ENCODE measurements around the gene DNAJC13.

Gene DNAJC13

GRCh38 chr3:132433121-132433520 is 15.8 kb downstream of the DNAJC13 start:
- H3K9ac ChIP-seq (ENCODE audit: low read depth in 1 of 2, low read length in 2 of 2) = no peak overlapping the region
- H3K9me3 ChIP-seq (ENCODE audit: control insufficient read depth in 1 of 2, low read length in 2 of 2) = no peaks in the 10 kb centered on the region
- H3K27me3 ChIP-seq (ENCODE audit: control insufficient read depth in 1 of 2, insufficient read depth in 2 of 2, low read length in 2 of 2) = no peaks in the 10 kb centered on the region
- H3K4me3 ChIP-seq (ENCODE audit: low read depth in 1 of 2, low read length in 2 of 2) = no peak overlapping the region
- H3K36me3 ChIP-seq (ENCODE audit: control insufficient read depth in 1 of 2, insufficient read depth in 2 of 2, low read length in 2 of 2) = no peaks in the 10 kb centered on the region
- no peak overlapping the region for H3K27ac ChIP-seq (ENCODE audit: low read depth, low read length)
- peaks cover 0 to 3% of the 10 kb centered on the region in 2 donors for H3K4me1 ChIP-seq (ENCODE audit: control insufficient read depth in 1 of 2, insufficient read depth in 2 of 2, low read length in 2 of 2)

- H3K9me3 ChIP-seq (ENCODE audit: control insufficient read depth in 1 of 2, low read length in 2 of 2) = no peaks in the 10 kb centered on the region
- peaks cover 5 to 6% of the 10 kb centered on the region in 2 donors for H3K36me3 ChIP-seq (ENCODE audit: control insufficient read depth in 1 of 2, insufficient read depth in 2 of 2, low read length in 2 of 2)
- H3K4me1 ChIP-seq (ENCODE audit: control insufficient read depth in 1 of 2, insufficient read depth in 2 of 2, low read length in 2 of 2) = peaks cover 0 to 3% of the 10 kb centered on the region in 2 donors
- H3K4me3 ChIP-seq (ENCODE audit: low read depth in 1 of 2, low read length in 2 of 2) = no peak overlapping the region
- no peaks in the 10 kb centered on the region for H3K27me3 ChIP-seq (ENCODE audit: control insufficient read depth in 1 of 2, insufficient read depth in 2 of 2, low read length in 2 of 2)
- H3K9ac ChIP-seq (ENCODE audit: low read depth in 1 of 2, low read length in 2 of 2) = no peak overlapping the region
- no peak overlapping the region for H3K27ac ChIP-seq (ENCODE audit: low read depth, low read length)
Observed at GRCh38 chr3:132435224-132435910, 18.1 kb downstream of the DNAJC13 start.

- Histone ChIP-seq H3K4me3 (ENCODE audit: low read depth in 1 of 2, low read length in 2 of 2) (no peak overlapping the region), H3K27ac (ENCODE audit: low read depth, low read length) (no peak overlapping the region), H3K4me1 (ENCODE audit: control insufficient read depth in 1 of 2, insufficient read depth in 2 of 2, low read length in 2 of 2) (peaks cover 0 to 3% of the 10 kb centered on the region in 2 donors), H3K27me3 (ENCODE audit: control insufficient read depth in 1 of 2, insufficient read depth in 2 of 2, low read length in 2 of 2) (no peaks in the 10 kb centered on the region), H3K9ac (ENCODE audit: low read depth in 1 of 2, low read length in 2 of 2) (no peak overlapping the region), H3K9me3 (ENCODE audit: control insufficient read depth in 1 of 2, low read length in 2 of 2) (no peaks in the 10 kb centered on the region), H3K36me3 (ENCODE audit: control insufficient read depth in 1 of 2, insufficient read depth in 2 of 2, low read length in 2 of 2) (peaks cover 5 to 6% of the 10 kb centered on the region in 2 donors)
Observed at GRCh38 chr3:132435911-132436425, 18.7 kb downstream of the DNAJC13 start.

- H3K4me3 ChIP-seq (ENCODE audit: low read depth in 1 of 2, low read length in 2 of 2) = no peak overlapping the region
- no peaks in the 10 kb centered on the region for H3K9me3 ChIP-seq (ENCODE audit: control insufficient read depth in 1 of 2, low read length in 2 of 2)
- no peaks in the 10 kb centered on the region for H3K27me3 ChIP-seq (ENCODE audit: control insufficient read depth in 1 of 2, insufficient read depth in 2 of 2, low read length in 2 of 2)
- H3K9ac ChIP-seq (ENCODE audit: low read depth in 1 of 2, low read length in 2 of 2) = no peak overlapping the region
- peaks cover 5 to 6% of the 10 kb centered on the region in 2 donors for H3K36me3 ChIP-seq (ENCODE audit: control insufficient read depth in 1 of 2, insufficient read depth in 2 of 2, low read length in 2 of 2)
- peaks cover 0 to 5% of the 10 kb centered on the region in 2 donors for H3K4me1 ChIP-seq (ENCODE audit: control insufficient read depth in 1 of 2, insufficient read depth in 2 of 2, low read length in 2 of 2)
- no peak overlapping the region for H3K27ac ChIP-seq (ENCODE audit: low read depth, low read length)
Observed at GRCh38 chr3:132443421-132443820, 26.1 kb downstream of the DNAJC13 start.

- Histone ChIP-seq H3K27me3 (ENCODE audit: control insufficient read depth in 1 of 2, insufficient read depth in 2 of 2, low read length in 2 of 2) (no peaks in the 10 kb centered on the region), H3K36me3 (ENCODE audit: control insufficient read depth in 1 of 2, insufficient read depth in 2 of 2, low read length in 2 of 2) (peaks cover 6 to 9% of the 10 kb centered on the region in 2 donors), H3K9me3 (ENCODE audit: control insufficient read depth in 1 of 2, low read length in 2 of 2) (no peaks in the 10 kb centered on the region), H3K9ac (ENCODE audit: low read depth in 1 of 2, low read length in 2 of 2) (no peak overlapping the region), H3K4me1 (ENCODE audit: control insufficient read depth in 1 of 2, insufficient read depth in 2 of 2, low read length in 2 of 2) (peaks cover 0 to 5% of the 10 kb centered on the region in 2 donors), H3K4me3 (ENCODE audit: low read depth in 1 of 2, low read length in 2 of 2) (no peak overlapping the region), H3K27ac (ENCODE audit: low read depth, low read length) (no peak overlapping the region)
Observed at GRCh38 chr3:132444383-132444782, 27.1 kb downstream of the DNAJC13 start.

- H3K9me3 ChIP-seq (ENCODE audit: control insufficient read depth in 1 of 2, low read length in 2 of 2) = no peaks in the 10 kb centered on the region
- H3K27me3 ChIP-seq (ENCODE audit: control insufficient read depth in 1 of 2, insufficient read depth in 2 of 2, low read length in 2 of 2) = no peaks in the 10 kb centered on the region
- H3K4me3 ChIP-seq (ENCODE audit: low read depth in 1 of 2, low read length in 2 of 2) = no peak overlapping the region
- H3K27ac ChIP-seq (ENCODE audit: low read depth, low read length) = no peak overlapping the region
- peaks cover 0 to 8% of the 10 kb centered on the region in 2 donors for H3K36me3 ChIP-seq (ENCODE audit: control insufficient read depth in 1 of 2, insufficient read depth in 2 of 2, low read length in 2 of 2)
- no peak overlapping the region for H3K9ac ChIP-seq (ENCODE audit: low read depth in 1 of 2, low read length in 2 of 2)
- peaks cover 0 to 5% of the 10 kb centered on the region in 2 donors for H3K4me1 ChIP-seq (ENCODE audit: control insufficient read depth in 1 of 2, insufficient read depth in 2 of 2, low read length in 2 of 2)
Observed at GRCh38 chr3:132445817-132446216, 28.5 kb downstream of the DNAJC13 start.

GRCh38 chr3:132448216-132448961 is 31.1 kb downstream of the DNAJC13 start:
- no peak overlapping the region for H3K4me3 ChIP-seq (ENCODE audit: low read depth in 1 of 2, low read length in 2 of 2)
- no peak overlapping the region for H3K27ac ChIP-seq (ENCODE audit: low read depth, low read length)
- H3K4me1 ChIP-seq (ENCODE audit: control insufficient read depth in 1 of 2, insufficient read depth in 2 of 2, low read length in 2 of 2) = peaks cover 0 to 5% of the 10 kb centered on the region in 2 donors
- H3K9ac ChIP-seq (ENCODE audit: low read depth in 1 of 2, low read length in 2 of 2) = no peak overlapping the region
- H3K27me3 ChIP-seq (ENCODE audit: control insufficient read depth in 1 of 2, insufficient read depth in 2 of 2, low read length in 2 of 2) = no peaks in the 10 kb centered on the region
- H3K9me3 ChIP-seq (ENCODE audit: control insufficient read depth in 1 of 2, low read length in 2 of 2) = no peaks in the 10 kb centered on the region
- peaks cover 16 to 24% of the 10 kb centered on the region in 2 donors for H3K36me3 ChIP-seq (ENCODE audit: control insufficient read depth in 1 of 2, insufficient read depth in 2 of 2, low read length in 2 of 2)

GRCh38 chr3:132456136-132456535 is 38.8 kb downstream of the DNAJC13 start:
- H3K36me3 ChIP-seq (ENCODE audit: control insufficient read depth in 1 of 2, insufficient read depth in 2 of 2, low read length in 2 of 2) = peaks cover 39 to 72% of the 10 kb centered on the region in 2 donors
- no peak overlapping the region for H3K27ac ChIP-seq (ENCODE audit: low read depth, low read length)

GRCh38 chr3:132456571-132456970 is 39.3 kb downstream of the DNAJC13 start:
- H3K36me3 ChIP-seq (ENCODE audit: control insufficient read depth in 1 of 2, insufficient read depth in 2 of 2, low read length in 2 of 2) = peaks cover 42 to 72% of the 10 kb centered on the region in 2 donors
- no peak overlapping the region for H3K4me3 ChIP-seq (ENCODE audit: low read depth in 1 of 2, low read length in 2 of 2)
- H3K27me3 ChIP-seq (ENCODE audit: control insufficient read depth in 1 of 2, insufficient read depth in 2 of 2, low read length in 2 of 2) = no peaks in the 10 kb centered on the region
- H3K4me1 ChIP-seq (ENCODE audit: control insufficient read depth in 1 of 2, insufficient read depth in 2 of 2, low read length in 2 of 2) = no peaks in the 10 kb centered on the region
- no peaks in the 10 kb centered on the region for H3K9me3 ChIP-seq (ENCODE audit: control insufficient read depth in 1 of 2, low read length in 2 of 2)
- H3K9ac ChIP-seq (ENCODE audit: low read depth in 1 of 2, low read length in 2 of 2) = no peak overlapping the region
- no peak overlapping the region for H3K27ac ChIP-seq (ENCODE audit: low read depth, low read length)

More at GRCh38 chr3:132456136-132456535, 38.8 kb downstream of the DNAJC13 start:
- no peak overlapping the region for H3K4me3 ChIP-seq (ENCODE audit: low read depth in 1 of 2, low read length in 2 of 2)
- no peak overlapping the region for H3K9ac ChIP-seq (ENCODE audit: low read depth in 1 of 2, low read length in 2 of 2)
- no peaks in the 10 kb centered on the region for H3K4me1 ChIP-seq (ENCODE audit: control insufficient read depth in 1 of 2, insufficient read depth in 2 of 2, low read length in 2 of 2)
- no peaks in the 10 kb centered on the region for H3K27me3 ChIP-seq (ENCODE audit: control insufficient read depth in 1 of 2, insufficient read depth in 2 of 2, low read length in 2 of 2)
- no peaks in the 10 kb centered on the region for H3K9me3 ChIP-seq (ENCODE audit: control insufficient read depth in 1 of 2, low read length in 2 of 2)

- H3K36me3 ChIP-seq (ENCODE audit: control insufficient read depth in 1 of 2, insufficient read depth in 2 of 2, low read length in 2 of 2) = peaks cover 40 to 70% of the 10 kb centered on the region in 2 donors
- H3K4me1 ChIP-seq (ENCODE audit: control insufficient read depth in 1 of 2, insufficient read depth in 2 of 2, low read length in 2 of 2) = no peaks in the 10 kb centered on the region
- no peak overlapping the region for H3K27ac ChIP-seq (ENCODE audit: low read depth, low read length)
Observed at GRCh38 chr3:132457286-132457685, 40.0 kb downstream of the DNAJC13 start.

More at GRCh38 chr3:132457286-132457685, 40.0 kb downstream of the DNAJC13 start:
- no peaks in the 10 kb centered on the region for H3K9me3 ChIP-seq (ENCODE audit: control insufficient read depth in 1 of 2, low read length in 2 of 2)
- no peak overlapping the region for H3K9ac ChIP-seq (ENCODE audit: low read depth in 1 of 2, low read length in 2 of 2)
- H3K27me3 ChIP-seq (ENCODE audit: control insufficient read depth in 1 of 2, insufficient read depth in 2 of 2, low read length in 2 of 2) = no peaks in the 10 kb centered on the region
- H3K4me3 ChIP-seq (ENCODE audit: low read depth in 1 of 2, low read length in 2 of 2) = no peak overlapping the region
